Measurements from ENCODE around the gene ALOX15B.

- TF ChIP-seq EZH2phosphoT487 (IDR thresholded peaks at IDR 0.05; ENCODE audit: low read depth) (no peak), CTCF (IDR thresholded peaks at IDR 0.05; ENCODE audit: low read depth, low read length) (no peak)
Observed at GRCh38 chr17:8048736-8049135, 9.9 kb downstream of the ALOX15B start.
